Natural killer cell (primary cell): ENCODE measurements around the gene RSF1. TPM values are rescaled to one million over a fixed set of nuclear protein-coding genes. Genes with fewer than 3 reads are reported as not detected.
A peak's percentile ranks its signal among the peaks of the same experiment; 100 is the strongest.

Experiments used
- ATAC-seq, 3 donors: fragments of 150-1000 bp in 2 of 3; fragments of 200-7000 bp in 1 of 3; cut with Tn5 transposase; 1 replicate in 1 of 3; 2 replicates in 2 of 3; pipeline ENCODE4 v1.10.0; 2021; ENCODE audit warnings: mild to moderate bottlenecking in 2 of 3, moderate library complexity in 2 of 3
- DNase-seq, 2 donors: peaks; one replicate each; pipeline versions ENCODE4 v3.0.0 to v3.0.0-alpha.2; 2013 to 2021; ENCODE audit warnings: mixed read lengths in 1 of 2
- H3K27ac ChIP-seq: one replicate; pipeline ENCODE4 v1.5.1; 2013; ENCODE audit warnings: mild to moderate bottlenecking, low read length
- H3K27me3 ChIP-seq: one replicate; pipeline ENCODE4 v1.6.1; 2013; ENCODE audit warnings: low read length; ENCODE audit not compliant: control insufficient read depth, insufficient read depth
- H3K36me3 ChIP-seq: one replicate; pipeline ENCODE4 v1.6.1; 2013; ENCODE audit warnings: low read length; ENCODE audit not compliant: control insufficient read depth, insufficient read depth
- H3K4me1 ChIP-seq: one replicate; pipeline ENCODE4 v1.6.1; 2013; ENCODE audit warnings: low read length; ENCODE audit not compliant: control insufficient read depth, insufficient read depth
- H3K4me3 ChIP-seq: one replicate; pipeline ENCODE4 v1.5.1; 2013; ENCODE audit warnings: low read length
- H3K9me3 ChIP-seq: one replicate; pipeline ENCODE4 v1.6.1; 2013; ENCODE audit warnings: low read length; ENCODE audit not compliant: control insufficient read depth, insufficient read depth
- H3K27ac Mint-ChIP-seq, 2 donors: one replicate each; pipeline ENCODE4 v1.8.0; 2022; ENCODE audit warnings: mild to moderate bottlenecking in 2 of 2, mixed read lengths in 2 of 2, moderate library complexity in 1 of 2
- H3K27me3 Mint-ChIP-seq, 2 donors: one replicate each; pipeline ENCODE4 v1.8.0; 2022; ENCODE audit warnings: low read depth in 2 of 2, mixed read lengths in 2 of 2
- H3K36me3 Mint-ChIP-seq: one replicate; pipeline ENCODE4 v1.8.0; 2022; ENCODE audit warnings: mixed read lengths
- H3K4me1 Mint-ChIP-seq, 2 donors: one replicate each; pipeline ENCODE4 v1.8.0; 2022; ENCODE audit warnings: mixed read lengths in 2 of 2
- H3K4me3 Mint-ChIP-seq: one replicate; pipeline ENCODE4 v1.8.0; 2022; ENCODE audit warnings: mild to moderate bottlenecking, moderate library complexity, mixed read lengths
- H3K9me3 Mint-ChIP-seq, 2 donors: one replicate each; pipeline ENCODE4 v1.8.0; 2022; ENCODE audit warnings: mixed read lengths in 2 of 2
- WGBS: methylation state at CpG from one replicate; pipeline ENCODE4 v1.1.7; 2013; ENCODE audit warnings: missing lambda C conversion rate; ENCODE audit not compliant: insufficient coverage; 5-methylcytosine and 5-hydroxymethylcytosine counted together
- intact Hi-C: fragments of 100-400 bp; cut with micrococcal nuclease; formaldehyde crosslinking; loops from one replicate; pipeline ENCODE4 v1.14.2; 2022
- total RNA-seq, 4 donors: library from RNA; stranded (reverse); fragments of 120-200 nt in 1 of 4; gene quantifications; one replicate each; pipeline versions ENCODE4 v1.2.3 to v1.2.4, GENCODE V29; 2013 to 2022
- TF ChIP-seq, protein P1 (sequence below): fragments of 200-600 bp; IDR thresholded peaks from one replicate; pipeline ENCODE4 v1.8.0; 2022; ENCODE audit warnings: antibody characterized with exemption

The RSF1 gene
- 100 to 1,000 TPM in 2 of 3 donors, 10 to 100 TPM in 1; 87.3 to 119 (median 110) TPM for total RNA-seq
- total RNA-seq (2013), result 105 TPM

DNA sequence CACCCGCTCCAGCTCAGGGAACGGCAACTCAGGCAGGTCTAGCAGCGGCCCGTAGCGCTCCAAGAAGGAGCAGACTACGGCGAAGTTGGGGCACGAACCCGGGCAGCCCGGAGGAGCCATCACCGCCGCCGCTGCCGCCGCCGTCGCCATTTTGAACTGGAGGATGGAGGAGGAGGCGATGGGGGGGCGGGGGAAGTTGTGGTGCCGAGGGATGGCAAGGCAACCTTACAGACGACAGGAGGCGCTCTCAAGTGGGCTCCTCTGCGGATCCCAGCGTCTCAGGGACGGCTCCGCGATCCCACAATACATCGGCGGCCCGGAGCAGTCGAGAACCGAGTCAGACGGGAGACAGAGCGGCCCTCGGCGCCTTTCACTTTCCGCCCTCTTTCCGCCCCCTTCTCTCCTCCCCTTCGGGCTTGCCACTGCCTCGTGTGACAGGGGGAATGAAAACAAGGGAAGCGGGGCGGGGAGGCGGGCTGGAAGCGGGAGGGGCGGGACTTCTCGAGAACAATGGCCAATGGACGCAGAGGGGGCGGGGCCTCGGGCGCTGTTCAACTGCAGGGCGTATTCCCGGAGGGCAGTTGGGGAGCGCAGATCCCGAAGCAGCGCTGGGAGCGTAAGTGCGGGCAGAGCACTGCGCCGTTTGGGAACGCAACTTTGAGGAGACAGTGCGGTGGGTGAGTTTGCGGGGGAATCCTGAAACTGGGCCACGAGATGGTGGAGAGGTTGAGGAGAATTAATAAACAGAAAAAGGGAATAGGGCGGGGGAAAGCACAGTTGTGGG, at the start of gene RSF1, which contains the start of gene AAMDC:
RSF1 (minus strand) TSS at position 158 of the 784 bp plus-strand sequence; CDS start at position 150, 8 bp downstream.
AAMDC (plus strand) TSS at position 580 of the 784 bp plus-strand sequence. CDS start 21,353 bp downstream, outside the sequence.
- Mint-ChIP-seq H3K4me1 (peaks cover 41 to 49% of the 10 kb centered on the region in 2 donors), H3K36me3 (no peaks in the 10 kb centered on the region), H3K27me3 (no peaks in the 10 kb centered on the region), H3K4me3 (peak within 1 kb of the TSS; percentile 100), H3K9me3 (no peaks in the 10 kb centered on the region), H3K27ac (peak within 1 kb of the TSS; percentile 92)
- Histone ChIP-seq H3K27ac (peak within 1 kb of the TSS; percentile 94), H3K36me3 (no peaks in the 10 kb centered on the region), H3K4me3 (peak within 1 kb of the TSS; percentile 97), H3K27me3 (no peaks in the 10 kb centered on the region), H3K9me3 (no peaks in the 10 kb centered on the region), H3K4me1 (peaks cover 13% of the 10 kb centered on the region)
- intact Hi-C loops, result loop anchor here (1.0 kb wide), 1 partner anchor 174 kb away; the partner anchor contains the start of gene INTS4
- TF ChIP-seq, protein P1, sequence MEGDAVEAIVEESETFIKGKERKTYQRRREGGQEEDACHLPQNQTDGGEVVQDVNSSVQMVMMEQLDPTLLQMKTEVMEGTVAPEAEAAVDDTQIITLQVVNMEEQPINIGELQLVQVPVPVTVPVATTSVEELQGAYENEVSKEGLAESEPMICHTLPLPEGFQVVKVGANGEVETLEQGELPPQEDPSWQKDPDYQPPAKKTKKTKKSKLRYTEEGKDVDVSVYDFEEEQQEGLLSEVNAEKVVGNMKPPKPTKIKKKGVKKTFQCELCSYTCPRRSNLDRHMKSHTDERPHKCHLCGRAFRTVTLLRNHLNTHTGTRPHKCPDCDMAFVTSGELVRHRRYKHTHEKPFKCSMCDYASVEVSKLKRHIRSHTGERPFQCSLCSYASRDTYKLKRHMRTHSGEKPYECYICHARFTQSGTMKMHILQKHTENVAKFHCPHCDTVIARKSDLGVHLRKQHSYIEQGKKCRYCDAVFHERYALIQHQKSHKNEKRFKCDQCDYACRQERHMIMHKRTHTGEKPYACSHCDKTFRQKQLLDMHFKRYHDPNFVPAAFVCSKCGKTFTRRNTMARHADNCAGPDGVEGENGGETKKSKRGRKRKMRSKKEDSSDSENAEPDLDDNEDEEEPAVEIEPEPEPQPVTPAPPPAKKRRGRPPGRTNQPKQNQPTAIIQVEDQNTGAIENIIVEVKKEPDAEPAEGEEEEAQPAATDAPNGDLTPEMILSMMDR, result peak; percentile 69
- DNase-seq (peak; percentile 93 to 98), ATAC-seq (peak; percentile 79 to 92 (median 83))
- WGBS, result under 1% methylated on average over 64 of the region's 64 CpGs

GRCh38 chr11:77868744-77869143, 48.2 kb upstream of the RSF1 start:
- ATAC-seq, result no peak
- Mint-ChIP-seq H3K4me1 (no peaks in the 10 kb centered on the region), H3K27me3 (no peaks in the 10 kb centered on the region), H3K9me3 (no peaks in the 10 kb centered on the region), H3K4me3 (no peak overlapping the region), H3K27ac (no peak overlapping the region), H3K36me3 (no peaks in the 10 kb centered on the region)
- intact Hi-C loops, result no loop called here
- no peaks in the 10 kb centered on the region for H3K9me3 ChIP-seq
- DNase-seq, result no peak
- TF ChIP-seq, protein P1, result no peak
- H3K4me1 ChIP-seq, result no peaks in the 10 kb centered on the region
- peaks cover 13% of the 10 kb centered on the region for H3K36me3 ChIP-seq
- H3K4me3 ChIP-seq, result no peak overlapping the region
- WGBS, result 100% methylated on average over 4 of the region's 4 CpGs
- H3K27ac ChIP-seq, result no peak overlapping the region
- H3K27me3 ChIP-seq, result no peaks in the 10 kb centered on the region

- WGBS, result no CpG with 5 or more reads among the region's 1 CpG
Measured at GRCh38 chr11:77866336-77866735, 45.8 kb upstream of the RSF1 start.

More at GRCh38 chr11:77866336-77866735, 45.8 kb upstream of the RSF1 start:
- Mint-ChIP-seq H3K4me1 (no peaks in the 10 kb centered on the region), H3K27ac (no peak overlapping the region), H3K9me3 (no peaks in the 10 kb centered on the region), H3K27me3 (no peaks in the 10 kb centered on the region), H3K4me3 (no peak overlapping the region), H3K36me3 (no peaks in the 10 kb centered on the region)
- no peak overlapping the region for H3K4me3 ChIP-seq
- H3K36me3 ChIP-seq, result peaks cover 4% of the 10 kb centered on the region
- no peak overlapping the region for H3K27ac ChIP-seq
- ATAC-seq, result no peak
- intact Hi-C loops, result no loop called here
- H3K27me3 ChIP-seq, result no peaks in the 10 kb centered on the region
- no peaks in the 10 kb centered on the region for H3K4me1 ChIP-seq
- H3K9me3 ChIP-seq, result no peaks in the 10 kb centered on the region
- TF ChIP-seq, protein P1, result no peak
- DNase-seq, result no peak
